NOMO-1 treated with dmso at 0.1 percent for 144 hours (cell line): Measurements from ENCODE around the gene SERPIND1.
"Not testable (repeated sequence)": the region's sequence is repeated elsewhere in the genome, so short reads cannot be mapped to it uniquely, and the experiment has no call there.

Source experiments
- DNase-seq: peaks from one replicate; lab custom pipeline; 2025; ENCODE audit not compliant: unreplicated experiment; lab: John Stamatoyannopoulos, UW

SERPIND1 gene

GRCh38 chr22:20773793-20774212, at the start of gene SERPIND1:
Gene SERPIND1 (plus strand): TSS chr22:20774113. CDS start chr22:20779313, 5,200 bp downstream.
- no peak for DNase-seq

GRCh38 chr22:20724676-20725454, 49.0 kb upstream of the SERPIND1 start:
- DNase-seq, result no peak

- DNase-seq, result no peak
Measured at GRCh38 chr22:20725987-20726558, 47.8 kb upstream of the SERPIND1 start.

GRCh38 chr22:20727118-20728015, 46.5 kb upstream of the SERPIND1 start:
- DNase-seq, result no peak

- no peak for DNase-seq
Measured at GRCh38 chr22:20728523-20729190, 45.3 kb upstream of the SERPIND1 start.

GRCh38 chr22:20729194-20729593, 44.7 kb upstream of the SERPIND1 start:
- no peak for DNase-seq

GRCh38 chr22:20732431-20732830, 41.5 kb upstream of the SERPIND1 start:
- DNase-seq, result not testable (repeated sequence)

- not testable (repeated sequence) for DNase-seq
Measured at GRCh38 chr22:20735356-20736162, 38.4 kb upstream of the SERPIND1 start.

GRCh38 chr22:20736891-20737290, 37.0 kb upstream of the SERPIND1 start:
- DNase-seq, result not testable (repeated sequence)

- DNase-seq, result peak; percentile 11
Measured at GRCh38 chr22:20738394-20739089, 35.4 kb upstream of the SERPIND1 start.

- no peak for DNase-seq
Measured at GRCh38 chr22:20740222-20740951, 33.5 kb upstream of the SERPIND1 start.

GRCh38 chr22:20741008-20741633, 32.8 kb upstream of the SERPIND1 start:
- no peak for DNase-seq

GRCh38 chr22:20741634-20742581, 32.0 kb upstream of the SERPIND1 start:
- DNase-seq, result no peak

GRCh38 chr22:20742764-20743163, 31.1 kb upstream of the SERPIND1 start:
- DNase-seq, result no peak

GRCh38 chr22:20744456-20744855, 29.5 kb upstream of the SERPIND1 start:
- DNase-seq, result no peak

- DNase-seq, result no peak
Measured at GRCh38 chr22:20745119-20745518, 28.8 kb upstream of the SERPIND1 start.

- no peak for DNase-seq
Measured at GRCh38 chr22:20746431-20747189, 27.3 kb upstream of the SERPIND1 start.
